Measurements from ENCODE around the gene ZGPAT. TPM values are rescaled to one million over a fixed set of nuclear protein-coding genes. Genes with fewer than 3 reads are reported as not detected.

Gene ZGPAT
- polyA plus RNA-seq, 1 donor = 20.1 TPM

GRCh38 chr20:63756648-63756991 lies 48.8 kb downstream of the ZGPAT start:
- no peaks in the 10 kb centered on the region for H3K36me3 ChIP-seq (ENCODE audit: control insufficient read depth, insufficient read depth, low read length)
- WGBS (ENCODE audit: insufficient coverage, low lambda C conversion rate) = no CpG with 5 or more reads among the region's 8 CpGs
- no peak overlapping the region for H3K4me3 ChIP-seq (ENCODE audit: low read length)
- no peak for DNase-seq
- H3K4me1 ChIP-seq (ENCODE audit: control insufficient read depth, insufficient read depth, low read length) = no peaks in the 10 kb centered on the region
- H3K9me3 ChIP-seq (ENCODE audit: control insufficient read depth, low read depth, low read length) = peaks cover 5% of the 10 kb centered on the region
- no peak overlapping the region for H3K27ac ChIP-seq (ENCODE audit: low read length)
- H3K27me3 ChIP-seq (ENCODE audit: control insufficient read depth, insufficient read depth, low read length) = no peaks in the 10 kb centered on the region

GRCh38 chr20:63758152-63758551 lies 50.3 kb downstream of the ZGPAT start:
- Histone ChIP-seq H3K27ac (ENCODE audit: low read length) (no peak overlapping the region), H3K4me1 (ENCODE audit: control insufficient read depth, insufficient read depth, low read length) (no peaks in the 10 kb centered on the region), H3K4me3 (ENCODE audit: low read length) (no peak overlapping the region), H3K9me3 (ENCODE audit: control insufficient read depth, low read depth, low read length) (no peaks in the 10 kb centered on the region), H3K36me3 (ENCODE audit: control insufficient read depth, insufficient read depth, low read length) (no peaks in the 10 kb centered on the region), H3K27me3 (ENCODE audit: control insufficient read depth, insufficient read depth, low read length) (no peaks in the 10 kb centered on the region)
- WGBS (ENCODE audit: insufficient coverage, low lambda C conversion rate) = 100% methylated on average over 1 of the region's 7 CpGs
- DNase-seq = no peak

- H3K4me3 ChIP-seq (ENCODE audit: low read length) = no peak overlapping the region
- 100% methylated on average over 2 of the region's 7 CpGs for WGBS (ENCODE audit: insufficient coverage, low lambda C conversion rate)
- no peak for DNase-seq
- H3K36me3 ChIP-seq (ENCODE audit: control insufficient read depth, insufficient read depth, low read length) = no peaks in the 10 kb centered on the region
- H3K27me3 ChIP-seq (ENCODE audit: control insufficient read depth, insufficient read depth, low read length) = no peaks in the 10 kb centered on the region
- H3K27ac ChIP-seq (ENCODE audit: low read length) = no peak overlapping the region
- no peaks in the 10 kb centered on the region for H3K4me1 ChIP-seq (ENCODE audit: control insufficient read depth, insufficient read depth, low read length)
- H3K9me3 ChIP-seq (ENCODE audit: control insufficient read depth, low read depth, low read length) = no peaks in the 10 kb centered on the region
These were observed 51.6 kb downstream of the ZGPAT start for GRCh38 chr20:63759377-63759901.

GRCh38 chr20:63765082-63765873 lies 57.4 kb downstream of the ZGPAT start:
- no peaks in the 10 kb centered on the region for H3K4me1 ChIP-seq (ENCODE audit: control insufficient read depth, insufficient read depth, low read length)
- H3K36me3 ChIP-seq (ENCODE audit: control insufficient read depth, insufficient read depth, low read length) = no peaks in the 10 kb centered on the region
- no peak overlapping the region for H3K27ac ChIP-seq (ENCODE audit: low read length)
- no peak for DNase-seq
- 100% methylated on average over 1 of the region's 16 CpGs for WGBS (ENCODE audit: insufficient coverage, low lambda C conversion rate)
- H3K9me3 ChIP-seq (ENCODE audit: control insufficient read depth, low read depth, low read length) = no peaks in the 10 kb centered on the region
- H3K27me3 ChIP-seq (ENCODE audit: control insufficient read depth, insufficient read depth, low read length) = no peaks in the 10 kb centered on the region
- no peak overlapping the region for H3K4me3 ChIP-seq (ENCODE audit: low read length)

GRCh38 chr20:63765902-63766301 lies 58.1 kb downstream of the ZGPAT start:
- Histone ChIP-seq H3K4me3 (ENCODE audit: low read length) (no peak overlapping the region), H3K4me1 (ENCODE audit: control insufficient read depth, insufficient read depth, low read length) (no peaks in the 10 kb centered on the region), H3K9me3 (ENCODE audit: control insufficient read depth, low read depth, low read length) (peaks cover 3% of the 10 kb centered on the region), H3K36me3 (ENCODE audit: control insufficient read depth, insufficient read depth, low read length) (no peaks in the 10 kb centered on the region), H3K27me3 (ENCODE audit: control insufficient read depth, insufficient read depth, low read length) (no peaks in the 10 kb centered on the region), H3K27ac (ENCODE audit: low read length) (no peak overlapping the region)
- DNase-seq = no peak
- WGBS (ENCODE audit: insufficient coverage, low lambda C conversion rate) = no CpG with 5 or more reads among the region's 7 CpGs

GRCh38 chr20:63766695-63767426 lies 59.0 kb downstream of the ZGPAT start:
- H3K9me3 ChIP-seq (ENCODE audit: control insufficient read depth, low read depth, low read length) = peaks cover 3% of the 10 kb centered on the region
- H3K36me3 ChIP-seq (ENCODE audit: control insufficient read depth, insufficient read depth, low read length) = no peaks in the 10 kb centered on the region
- no peak for DNase-seq
- H3K27ac ChIP-seq (ENCODE audit: low read length) = no peak overlapping the region
- no peak overlapping the region for H3K4me3 ChIP-seq (ENCODE audit: low read length)
- no peaks in the 10 kb centered on the region for H3K27me3 ChIP-seq (ENCODE audit: control insufficient read depth, insufficient read depth, low read length)
- no CpG with 5 or more reads among the region's 38 CpGs for WGBS (ENCODE audit: insufficient coverage, low lambda C conversion rate)
- no peaks in the 10 kb centered on the region for H3K4me1 ChIP-seq (ENCODE audit: control insufficient read depth, insufficient read depth, low read length)

- H3K27me3 ChIP-seq (ENCODE audit: control insufficient read depth, insufficient read depth, low read length) = no peaks in the 10 kb centered on the region
- H3K4me3 ChIP-seq (ENCODE audit: low read length) = no peak overlapping the region
- H3K27ac ChIP-seq (ENCODE audit: low read length) = no peak overlapping the region
- no peaks in the 10 kb centered on the region for H3K4me1 ChIP-seq (ENCODE audit: control insufficient read depth, insufficient read depth, low read length)
- peaks cover 3% of the 10 kb centered on the region for H3K9me3 ChIP-seq (ENCODE audit: control insufficient read depth, low read depth, low read length)
- no CpG with 5 or more reads among the region's 18 CpGs for WGBS (ENCODE audit: insufficient coverage, low lambda C conversion rate)
- no peak for DNase-seq
- H3K36me3 ChIP-seq (ENCODE audit: control insufficient read depth, insufficient read depth, low read length) = no peaks in the 10 kb centered on the region
These were observed 59.6 kb downstream of the ZGPAT start for GRCh38 chr20:63767456-63767855.

- no peak for DNase-seq
- H3K4me3 ChIP-seq (ENCODE audit: low read length) = no peak overlapping the region
- no CpG with 5 or more reads among the region's 7 CpGs for WGBS (ENCODE audit: insufficient coverage, low lambda C conversion rate)
These were observed 60.0 kb downstream of the ZGPAT start for GRCh38 chr20:63767886-63768285.

GRCh38 chr20:63768591-63769515 lies 61.0 kb downstream of the ZGPAT start:
- H3K27ac ChIP-seq (ENCODE audit: low read length) = no peak overlapping the region
- no CpG with 5 or more reads among the region's 26 CpGs for WGBS (ENCODE audit: insufficient coverage, low lambda C conversion rate)
- H3K4me1 ChIP-seq (ENCODE audit: control insufficient read depth, insufficient read depth, low read length) = no peaks in the 10 kb centered on the region
- H3K27me3 ChIP-seq (ENCODE audit: control insufficient read depth, insufficient read depth, low read length) = peaks cover 2% of the 10 kb centered on the region
- no peaks in the 10 kb centered on the region for H3K36me3 ChIP-seq (ENCODE audit: control insufficient read depth, insufficient read depth, low read length)
- H3K4me3 ChIP-seq (ENCODE audit: low read length) = no peak overlapping the region
- DNase-seq = no peak
- peaks cover 7% of the 10 kb centered on the region for H3K9me3 ChIP-seq (ENCODE audit: control insufficient read depth, low read depth, low read length)

More at GRCh38 chr20:63767886-63768285, 60.0 kb downstream of the ZGPAT start:
- H3K36me3 ChIP-seq (ENCODE audit: control insufficient read depth, insufficient read depth, low read length) = no peaks in the 10 kb centered on the region
- no peaks in the 10 kb centered on the region for H3K4me1 ChIP-seq (ENCODE audit: control insufficient read depth, insufficient read depth, low read length)
- peaks cover 3% of the 10 kb centered on the region for H3K9me3 ChIP-seq (ENCODE audit: control insufficient read depth, low read depth, low read length)
- no peaks in the 10 kb centered on the region for H3K27me3 ChIP-seq (ENCODE audit: control insufficient read depth, insufficient read depth, low read length)
- H3K27ac ChIP-seq (ENCODE audit: low read length) = no peak overlapping the region

- WGBS (ENCODE audit: insufficient coverage, low lambda C conversion rate) = no CpG with 5 or more reads among the region's 31 CpGs
- DNase-seq = no peak
- H3K27ac ChIP-seq (ENCODE audit: low read length) = no peak overlapping the region
These were observed 62.1 kb downstream of the ZGPAT start for GRCh38 chr20:63769891-63770474.

More at GRCh38 chr20:63769891-63770474, 62.1 kb downstream of the ZGPAT start:
- H3K9me3 ChIP-seq (ENCODE audit: control insufficient read depth, low read depth, low read length) = peaks cover 7% of the 10 kb centered on the region
- H3K4me1 ChIP-seq (ENCODE audit: control insufficient read depth, insufficient read depth, low read length) = peaks cover 2% of the 10 kb centered on the region
- H3K36me3 ChIP-seq (ENCODE audit: control insufficient read depth, insufficient read depth, low read length) = no peaks in the 10 kb centered on the region
- H3K4me3 ChIP-seq (ENCODE audit: low read length) = no peak overlapping the region
- H3K27me3 ChIP-seq (ENCODE audit: control insufficient read depth, insufficient read depth, low read length) = peaks cover 9% of the 10 kb centered on the region
